ENCODE results near the gene PCGF3.
"Not testable (repeated sequence)": the region's sequence is repeated elsewhere in the genome, so short reads cannot be mapped to it uniquely, and the experiment has no call there.

GRCh38 chr4:668219-668618, 37.4 kb upstream of the PCGF3 start:
- TF ChIP-seq, protein P1, sequence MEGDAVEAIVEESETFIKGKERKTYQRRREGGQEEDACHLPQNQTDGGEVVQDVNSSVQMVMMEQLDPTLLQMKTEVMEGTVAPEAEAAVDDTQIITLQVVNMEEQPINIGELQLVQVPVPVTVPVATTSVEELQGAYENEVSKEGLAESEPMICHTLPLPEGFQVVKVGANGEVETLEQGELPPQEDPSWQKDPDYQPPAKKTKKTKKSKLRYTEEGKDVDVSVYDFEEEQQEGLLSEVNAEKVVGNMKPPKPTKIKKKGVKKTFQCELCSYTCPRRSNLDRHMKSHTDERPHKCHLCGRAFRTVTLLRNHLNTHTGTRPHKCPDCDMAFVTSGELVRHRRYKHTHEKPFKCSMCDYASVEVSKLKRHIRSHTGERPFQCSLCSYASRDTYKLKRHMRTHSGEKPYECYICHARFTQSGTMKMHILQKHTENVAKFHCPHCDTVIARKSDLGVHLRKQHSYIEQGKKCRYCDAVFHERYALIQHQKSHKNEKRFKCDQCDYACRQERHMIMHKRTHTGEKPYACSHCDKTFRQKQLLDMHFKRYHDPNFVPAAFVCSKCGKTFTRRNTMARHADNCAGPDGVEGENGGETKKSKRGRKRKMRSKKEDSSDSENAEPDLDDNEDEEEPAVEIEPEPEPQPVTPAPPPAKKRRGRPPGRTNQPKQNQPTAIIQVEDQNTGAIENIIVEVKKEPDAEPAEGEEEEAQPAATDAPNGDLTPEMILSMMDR (IDR thresholded peaks at IDR 0.05; ENCODE audit: low read depth, low read length): not testable (repeated sequence)
- not testable (repeated sequence) for TF ChIP-seq EZH2phosphoT487 (IDR thresholded peaks at IDR 0.05; ENCODE audit: low read depth)

Data from OCI-LY3 (cell line).